Activated T-cell treated with anti-CD3 and anti-CD28 coated beads for 24 hours (primary cell): ENCODE results near the gene VAMP8.
"Not testable (repeated sequence)": the region's sequence is repeated elsewhere in the genome, so short reads cannot be mapped to it uniquely, and the experiment has no call there.

ENCODE experiments used
- DNase-seq: peaks from one replicate; pipeline ENCODE4 v3.0.0-alpha.2; 2020; ENCODE audit warnings: low read depth

Gene VAMP8

GRCh38 chr2:85577386-85578242, at the start of gene VAMP8:
VAMP8 (plus strand) TSS chr2:85577586; CDS start chr2:85577647, 61 bp downstream.
- no peak for DNase-seq

GRCh38 chr2:85527787-85528186, 49.6 kb upstream of the VAMP8 start:
- no peak for DNase-seq

- DNase-seq = no peak
Measured at GRCh38 chr2:85528355-85528754, 49.0 kb upstream of the VAMP8 start.

GRCh38 chr2:85529809-85530208, 47.6 kb upstream of the VAMP8 start:
- DNase-seq = no peak

GRCh38 chr2:85531589-85531988, 45.8 kb upstream of the VAMP8 start:
- DNase-seq = no peak

- DNase-seq = no peak
Measured at GRCh38 chr2:85534099-85534498, 43.3 kb upstream of the VAMP8 start.

- DNase-seq = no peak
Measured at GRCh38 chr2:85534881-85535280, 42.5 kb upstream of the VAMP8 start.

GRCh38 chr2:85536479-85536878, 40.9 kb upstream of the VAMP8 start:
- DNase-seq = no peak

GRCh38 chr2:85537600-85538506, 39.5 kb upstream of the VAMP8 start:
- DNase-seq = peak; percentile 21

- DNase-seq = peak; percentile 88
Measured at GRCh38 chr2:85538507-85539360, 38.7 kb upstream of the VAMP8 start, which contains the start of gene MAT2A. MAT2A (plus strand) TSS chr2:85539168; CDS start chr2:85539288, 120 bp downstream.

- DNase-seq = peak; percentile 74
Measured at GRCh38 chr2:85539361-85540132, 37.8 kb upstream of the VAMP8 start.

GRCh38 chr2:85540133-85540648, 37.2 kb upstream of the VAMP8 start:
- DNase-seq = no peak

GRCh38 chr2:85541262-85541661, 36.1 kb upstream of the VAMP8 start:
- no peak for DNase-seq

GRCh38 chr2:85541753-85542457, 35.5 kb upstream of the VAMP8 start:
- DNase-seq = no peak

GRCh38 chr2:85542777-85543176, 34.6 kb upstream of the VAMP8 start:
- no peak for DNase-seq

GRCh38 chr2:85544254-85544691, 33.1 kb upstream of the VAMP8 start:
- not testable (repeated sequence) for DNase-seq

GRCh38 chr2:85544915-85545779, 32.2 kb upstream of the VAMP8 start:
- not testable (repeated sequence) for DNase-seq

GRCh38 chr2:85545780-85546240, 31.6 kb upstream of the VAMP8 start:
- DNase-seq = no peak
